GM19238 (cell line): ENCODE measurements around the gene SCRG1.

Experiments used
- DNase-seq: peaks from one replicate; pipeline ENCODE4 v3.0.0; 2011; ENCODE audit warnings: low spot score; ENCODE audit not compliant: insufficient read length

SCRG1 gene

DNA sequence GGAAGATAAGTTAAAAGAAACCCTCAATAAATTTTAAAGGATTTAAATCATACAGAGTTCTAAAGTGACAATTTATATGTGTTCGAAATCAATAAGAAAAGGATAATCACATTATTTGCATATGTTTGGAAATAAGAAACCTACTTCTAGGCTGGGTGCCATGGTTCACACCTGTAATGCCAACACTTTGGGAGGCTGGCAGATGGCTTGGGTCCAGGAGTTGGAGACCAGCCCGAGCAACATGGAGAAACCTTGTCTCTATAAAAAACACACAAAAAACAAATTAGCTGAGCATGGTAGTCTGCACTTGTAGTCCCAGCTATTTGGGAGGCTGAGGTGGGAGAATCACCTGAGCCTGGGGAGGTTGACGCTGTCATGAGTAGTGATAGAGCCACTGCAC lies 36.2 kb downstream of the SCRG1 start:
- DNase-seq, result no peak

GRCh38 chr4:173360587-173361221 lies 38.2 kb downstream of the SCRG1 start:
- no peak for DNase-seq

DNA sequence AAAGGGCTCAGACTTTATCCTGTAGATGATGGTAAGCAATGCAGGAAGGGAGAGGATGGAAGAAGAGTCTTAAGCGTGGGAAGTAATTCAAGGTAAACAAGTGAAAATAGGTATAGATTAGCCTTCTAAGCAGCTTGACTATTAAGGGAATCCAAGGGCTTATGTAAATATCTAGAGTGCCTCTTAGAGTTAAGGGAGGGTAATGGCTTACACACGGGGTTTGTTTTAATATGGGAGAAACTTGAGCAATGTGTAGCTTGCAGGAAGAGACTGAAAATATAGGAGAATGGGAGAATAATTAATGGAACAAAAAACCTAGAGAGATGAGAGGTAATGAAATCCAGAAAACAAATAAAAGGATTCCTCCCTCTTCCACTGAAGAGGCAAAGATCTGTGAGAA lies 41.0 kb downstream of the SCRG1 start:
- no peak for DNase-seq

DNA sequence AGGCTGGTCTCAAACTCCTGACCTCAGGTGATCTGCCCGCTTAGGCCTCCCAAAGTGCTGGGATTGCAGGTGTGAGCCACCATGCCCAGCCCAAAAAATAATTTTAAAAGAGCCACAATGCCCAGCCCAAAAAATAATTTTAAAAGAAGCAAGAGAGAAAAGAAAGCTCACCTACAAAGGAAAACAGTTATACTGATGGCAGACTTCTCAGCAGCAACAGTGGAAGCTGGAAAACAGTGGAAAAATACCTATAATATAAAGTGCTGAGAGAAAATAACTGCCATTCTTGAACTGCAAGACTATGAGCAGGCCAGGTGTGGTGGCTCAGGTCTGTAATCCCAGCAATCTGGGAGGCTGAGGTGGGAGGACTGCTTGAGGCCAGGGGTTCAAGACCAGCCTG lies 51.4 kb downstream of the SCRG1 start:
- DNase-seq, result no peak

DNA sequence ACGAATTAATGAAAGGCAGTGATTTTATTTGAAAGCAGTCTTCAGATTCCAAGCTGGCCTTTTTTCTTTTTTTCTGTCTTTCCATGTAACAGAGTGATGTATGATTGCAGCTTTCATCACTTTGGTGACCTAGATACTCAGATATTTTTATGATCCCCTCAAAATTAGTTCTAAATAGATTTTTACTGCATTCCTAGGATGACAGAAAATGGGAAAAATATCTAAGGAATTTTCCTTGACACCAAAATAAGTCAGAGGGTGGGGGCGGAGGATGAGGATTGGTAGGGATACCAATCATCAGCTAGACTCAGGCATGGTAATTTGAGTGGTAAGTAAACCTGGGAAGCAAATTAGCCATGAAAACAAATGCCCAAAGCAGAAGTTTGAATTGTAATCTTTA lies 52.8 kb downstream of the SCRG1 start:
- no peak for DNase-seq

- DNase-seq, result no peak
These were observed 53.3 kb downstream of the SCRG1 start for GRCh38 chr4:173345648-173346047.

DNA sequence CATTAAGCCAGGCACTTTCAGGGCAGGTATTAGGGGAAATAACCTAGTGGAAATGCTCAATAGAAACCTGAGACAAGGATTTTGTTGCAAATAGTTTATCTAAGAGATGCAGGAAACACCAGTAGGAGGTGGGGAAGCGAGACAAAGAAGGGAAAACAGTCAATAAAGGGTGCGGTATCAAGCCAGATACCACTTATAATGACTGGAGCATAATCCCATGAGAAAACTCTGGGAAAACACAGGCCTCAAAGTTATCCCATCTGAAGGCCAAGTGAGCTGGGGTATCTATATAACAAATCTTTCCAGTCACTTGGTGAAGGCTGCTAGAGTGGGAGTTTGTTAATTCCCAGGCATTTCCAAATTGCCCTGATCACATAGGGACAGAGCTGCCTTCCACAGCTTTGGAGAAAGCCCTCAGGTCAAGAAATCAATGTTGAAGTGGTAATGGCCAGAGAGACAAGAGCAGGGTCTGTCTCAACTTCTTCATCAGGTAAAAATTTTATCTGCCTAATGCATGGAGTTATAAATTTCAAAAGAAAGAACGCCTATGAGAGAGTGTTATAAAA lies 55.0 kb downstream of the SCRG1 start:
- DNase-seq, result no peak

- no peak for DNase-seq
These were observed 61.5 kb downstream of the SCRG1 start for GRCh38 chr4:173337463-173337862.

DNA sequence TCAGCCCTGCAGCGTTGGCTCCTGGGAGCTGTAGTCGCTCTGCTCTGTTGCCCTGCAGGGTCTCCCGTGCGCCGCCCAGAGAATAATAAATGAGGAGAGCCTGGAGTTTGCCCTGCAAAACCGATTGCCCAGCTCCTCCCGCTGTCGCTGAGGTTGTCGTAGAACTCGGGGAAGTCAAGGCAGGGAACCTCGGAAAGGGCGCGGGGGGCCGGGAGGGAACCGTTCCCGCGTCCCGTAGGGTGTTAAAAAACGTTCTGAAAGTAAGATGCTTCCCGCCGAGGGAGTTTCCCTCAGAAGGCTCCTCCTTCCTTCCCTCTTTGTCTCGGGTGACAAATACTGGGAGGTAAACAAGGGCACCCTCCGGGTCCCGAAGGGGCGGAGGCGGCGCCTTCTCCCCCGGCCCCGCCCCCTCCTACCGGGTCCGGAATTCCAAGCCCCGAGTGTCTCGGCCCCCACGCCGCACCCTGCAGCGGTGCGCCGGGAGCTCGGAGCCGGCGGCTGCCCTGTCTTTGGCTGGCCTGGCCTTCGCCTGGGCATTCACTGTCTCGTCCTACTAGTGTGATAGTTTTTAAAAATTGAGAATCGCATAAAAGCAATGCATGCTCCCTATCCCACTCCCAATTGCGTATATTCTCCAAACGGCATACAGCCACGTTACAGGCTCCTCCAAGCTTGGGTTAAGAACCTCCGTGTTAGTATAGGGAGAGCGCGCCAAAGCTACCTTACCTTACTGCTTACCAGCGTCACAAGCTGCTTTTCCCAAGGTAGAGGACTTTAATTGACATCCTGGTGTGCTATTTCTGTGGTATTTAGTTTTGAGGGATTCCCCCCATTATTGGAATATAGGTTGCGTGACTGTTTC lies 63.8 kb downstream of the SCRG1 start:
- peak; percentile 45 for DNase-seq
